ENCODE data around the gene KRTAP3-2. TPM values are rescaled to one million over a fixed set of nuclear protein-coding genes. Genes with fewer than 3 reads are reported as not detected.
"Not testable (repeated sequence)": the region's sequence is repeated elsewhere in the genome, so short reads cannot be mapped to it uniquely, and the experiment has no call there.

The KRTAP3-2 gene
- total RNA-seq, 1 donor from 2014 or later: not detected

GRCh38 chr17:41037853-41038350 lies 38.2 kb upstream of the KRTAP3-2 start:
- Mint-ChIP-seq H3K27ac (ENCODE audit: unreplicated experiment) (no peak overlapping the region), H3K27me3 (ENCODE audit: unreplicated experiment) (no peaks in the 10 kb centered on the region), H3K9me3 (ENCODE audit: unreplicated experiment) (peaks cover 6% of the 10 kb centered on the region), H3K4me1 (ENCODE audit: unreplicated experiment) (no peaks in the 10 kb centered on the region), H3K4me3 (ENCODE audit: unreplicated experiment) (no peak overlapping the region), H3K36me3 (ENCODE audit: unreplicated experiment) (no peaks in the 10 kb centered on the region)
- no peak for TF ChIP-seq CTCF (IDR thresholded peaks at IDR 0.05)
- DNase-seq (ENCODE audit: extremely low spot score, unreplicated experiment): no peak

GRCh38 chr17:41034346-41034935 lies 34.7 kb upstream of the KRTAP3-2 start, which contains the start of gene KRTAP1-3:
Gene KRTAP1-3, minus strand, starts transcription at chr17:41034874. Its CDS starts 53 bp downstream, at chr17:41034821.
- H3K27me3 Mint-ChIP-seq (ENCODE audit: unreplicated experiment); H3K4me3 Mint-ChIP-seq (ENCODE audit: unreplicated experiment); DNase-seq (ENCODE audit: extremely low spot score, unreplicated experiment); H3K9me3 Mint-ChIP-seq (ENCODE audit: unreplicated experiment); H3K27ac Mint-ChIP-seq (ENCODE audit: unreplicated experiment); H3K36me3 Mint-ChIP-seq (ENCODE audit: unreplicated experiment); H3K4me1 Mint-ChIP-seq (ENCODE audit: unreplicated experiment): not testable (repeated sequence)

- Mint-ChIP-seq H3K4me3 (ENCODE audit: unreplicated experiment) (no peak within 1 kb of the TSS), H3K36me3 (ENCODE audit: unreplicated experiment) (no peaks in the 10 kb centered on the region), H3K4me1 (ENCODE audit: unreplicated experiment) (peaks cover 5% of the 10 kb centered on the region), H3K9me3 (ENCODE audit: unreplicated experiment) (no peaks in the 10 kb centered on the region), H3K27me3 (ENCODE audit: unreplicated experiment) (no peaks in the 10 kb centered on the region), H3K27ac (ENCODE audit: unreplicated experiment) (no peak within 1 kb of the TSS)
- no peak for TF ChIP-seq CTCF (IDR thresholded peaks at IDR 0.05)
- DNase-seq (ENCODE audit: extremely low spot score, unreplicated experiment): no peak
Measured at GRCh38 chr17:41029633-41030245, 30.0 kb upstream of the KRTAP3-2 start, which contains the start of gene KRTAP1-4. Gene KRTAP1-4, minus strand, starts transcription at chr17:41030195. Its CDS starts 117 bp downstream, at chr17:41030078.

- Mint-ChIP-seq H3K4me1 (ENCODE audit: unreplicated experiment) (peaks cover 5% of the 10 kb centered on the region), H3K4me3 (ENCODE audit: unreplicated experiment) (no peak within 1 kb of the TSS), H3K27me3 (ENCODE audit: unreplicated experiment) (no peaks in the 10 kb centered on the region), H3K9me3 (ENCODE audit: unreplicated experiment) (no peaks in the 10 kb centered on the region), H3K36me3 (ENCODE audit: unreplicated experiment) (no peaks in the 10 kb centered on the region), H3K27ac (ENCODE audit: unreplicated experiment) (no peak within 1 kb of the TSS)
- DNase-seq (ENCODE audit: extremely low spot score, unreplicated experiment): no peak
- no peak for TF ChIP-seq CTCF (IDR thresholded peaks at IDR 0.05)
Measured at GRCh38 chr17:41026715-41027471, 27.2 kb upstream of the KRTAP3-2 start, which contains the start of gene KRTAP1-5. Gene KRTAP1-5, minus strand, starts transcription at chr17:41027208. Its CDS starts 53 bp downstream, at chr17:41027155.

GRCh38 chr17:41024697-41025096 lies 25.0 kb upstream of the KRTAP3-2 start:
- H3K9me3 Mint-ChIP-seq (ENCODE audit: unreplicated experiment): peaks cover 6% of the 10 kb centered on the region
- H3K4me3 Mint-ChIP-seq (ENCODE audit: unreplicated experiment): no peak overlapping the region
- no peaks in the 10 kb centered on the region for H3K36me3 Mint-ChIP-seq (ENCODE audit: unreplicated experiment)
- H3K27ac Mint-ChIP-seq (ENCODE audit: unreplicated experiment): no peak overlapping the region
- no peak for DNase-seq (ENCODE audit: extremely low spot score, unreplicated experiment)
- H3K4me1 Mint-ChIP-seq (ENCODE audit: unreplicated experiment): peaks cover 8% of the 10 kb centered on the region
- TF ChIP-seq CTCF (IDR thresholded peaks at IDR 0.05): no peak
- no peaks in the 10 kb centered on the region for H3K27me3 Mint-ChIP-seq (ENCODE audit: unreplicated experiment)

All from osteocyte (in vitro differentiated cells).